ENCODE measurements around the gene GLYR1.

Gene GLYR1

DNA sequence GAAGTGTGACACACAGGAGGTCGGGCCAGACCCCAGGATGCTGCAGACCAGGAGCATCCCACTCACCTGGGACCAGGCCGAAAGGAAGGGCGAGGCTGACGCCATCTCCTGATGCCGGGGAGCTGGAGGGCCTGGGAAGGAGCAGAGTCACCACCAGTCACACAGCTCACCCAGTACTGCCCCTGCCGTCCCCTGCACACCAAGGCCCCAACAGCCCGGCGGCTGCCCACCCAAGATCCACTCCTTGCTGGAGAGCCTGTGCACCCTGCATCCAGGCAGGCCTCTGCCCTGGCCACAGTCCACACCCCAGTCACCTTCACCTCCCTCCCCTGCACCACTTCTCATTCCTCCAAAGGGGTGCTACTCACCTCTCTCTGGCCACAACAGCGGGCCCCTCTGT lies 84.9 kb downstream of the GLYR1 start:
- no peaks in the 10 kb centered on the region for H3K27me3 ChIP-seq (ENCODE audit: insufficient read depth, low read length)

DNA sequence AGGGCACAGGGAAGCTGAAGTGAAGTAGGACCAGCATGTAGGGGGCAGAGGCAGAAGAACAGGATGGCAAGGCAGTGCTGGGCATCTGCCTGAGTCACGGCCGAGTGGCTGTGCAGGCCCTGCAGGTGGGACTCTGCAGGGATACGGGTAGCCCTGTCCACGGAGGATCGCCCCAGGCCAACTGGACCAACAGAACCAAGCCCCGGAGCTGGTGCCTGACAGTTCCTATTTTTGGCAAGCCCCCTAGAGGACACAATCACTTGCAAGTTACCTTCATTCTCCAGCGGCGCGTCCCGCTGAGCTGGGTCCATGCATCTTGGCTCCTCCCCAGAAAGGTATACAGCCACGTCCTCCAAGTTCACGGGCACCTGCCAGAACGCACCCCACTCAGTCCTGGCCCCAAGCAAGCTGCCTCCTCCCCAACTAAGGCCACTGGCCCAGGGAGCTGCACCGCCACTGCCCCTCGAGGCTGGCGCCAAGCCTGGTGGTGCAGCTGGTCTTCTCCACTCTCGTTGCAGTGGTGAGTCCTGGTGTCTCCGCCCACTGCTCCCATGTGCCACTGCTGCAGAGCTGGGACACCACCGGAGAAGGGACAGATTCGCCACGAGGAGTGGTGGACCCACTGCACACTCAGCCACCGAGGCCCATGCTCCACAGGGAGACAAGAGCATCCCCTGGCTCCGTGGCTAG lies 86.7 kb downstream of the GLYR1 start:
- H3K4me1 ChIP-seq (ENCODE audit: control insufficient read depth, insufficient read depth, low read length, unreplicated experiment): no peaks in the 10 kb centered on the region
- no peaks in the 10 kb centered on the region for H3K27me3 ChIP-seq (ENCODE audit: insufficient read depth, low read length)
- no peak overlapping the region for H3K27ac ChIP-seq (ENCODE audit: low read depth, low read length)
- H3K36me3 ChIP-seq (ENCODE audit: insufficient read depth, low read length): peaks cover 18% of the 10 kb centered on the region
- peaks cover 7% of the 10 kb centered on the region for H3K79me2 ChIP-seq (ENCODE audit: control insufficient read depth, insufficient read depth, low read length, unreplicated experiment)
- no peak overlapping the region for H2AFZ ChIP-seq (ENCODE audit: low read length, unreplicated experiment)
- H3K4me3 ChIP-seq (ENCODE audit: low read depth, low read length): no peak overlapping the region

More for the DNA sequence above, 84.9 kb downstream of the GLYR1 start:
- Histone ChIP-seq H3K4me1 (ENCODE audit: control insufficient read depth, insufficient read depth, low read length, unreplicated experiment) (peaks cover 10% of the 10 kb centered on the region), H2AFZ (ENCODE audit: low read length, unreplicated experiment) (no peak overlapping the region), H3K27ac (ENCODE audit: low read depth, low read length) (no peak overlapping the region), H3K36me3 (ENCODE audit: insufficient read depth, low read length) (peaks cover 6% of the 10 kb centered on the region; the same call in 1 of the 2 replicates), H3K4me3 (ENCODE audit: low read depth, low read length) (no peak overlapping the region), H3K79me2 (ENCODE audit: control insufficient read depth, insufficient read depth, low read length, unreplicated experiment) (peaks cover 24% of the 10 kb centered on the region)

DNA sequence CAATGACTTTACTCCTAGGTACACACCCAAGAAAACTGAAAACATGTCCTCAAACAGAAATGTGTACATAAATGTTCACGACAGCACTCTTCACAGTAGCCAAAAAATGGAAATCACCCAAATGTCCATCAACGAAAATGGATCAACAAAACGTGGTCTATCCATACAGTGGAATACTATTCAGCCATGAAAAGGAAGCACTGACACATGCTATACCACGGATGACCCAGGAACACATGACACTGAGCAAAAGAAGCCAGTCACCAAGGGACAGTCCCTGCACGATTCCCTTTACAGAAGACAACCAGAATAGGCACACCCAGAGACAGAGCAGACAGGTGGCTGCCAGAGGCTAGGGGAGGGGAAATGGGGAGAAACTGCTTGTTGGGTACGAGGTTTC lies 91.4 kb downstream of the GLYR1 start:
- H3K4me1 ChIP-seq (ENCODE audit: control insufficient read depth, insufficient read depth, low read length, unreplicated experiment): no peaks in the 10 kb centered on the region
- no peaks in the 10 kb centered on the region for H3K79me2 ChIP-seq (ENCODE audit: control insufficient read depth, insufficient read depth, low read length, unreplicated experiment)
- H2AFZ ChIP-seq (ENCODE audit: low read length, unreplicated experiment): no peak overlapping the region
- no peak overlapping the region for H3K4me3 ChIP-seq (ENCODE audit: low read depth, low read length)
- H3K27me3 ChIP-seq (ENCODE audit: insufficient read depth, low read length): no peaks in the 10 kb centered on the region
- no peak overlapping the region for H3K27ac ChIP-seq (ENCODE audit: low read depth, low read length)
- peaks cover 23% of the 10 kb centered on the region for H3K36me3 ChIP-seq (ENCODE audit: insufficient read depth, low read length)

DNA sequence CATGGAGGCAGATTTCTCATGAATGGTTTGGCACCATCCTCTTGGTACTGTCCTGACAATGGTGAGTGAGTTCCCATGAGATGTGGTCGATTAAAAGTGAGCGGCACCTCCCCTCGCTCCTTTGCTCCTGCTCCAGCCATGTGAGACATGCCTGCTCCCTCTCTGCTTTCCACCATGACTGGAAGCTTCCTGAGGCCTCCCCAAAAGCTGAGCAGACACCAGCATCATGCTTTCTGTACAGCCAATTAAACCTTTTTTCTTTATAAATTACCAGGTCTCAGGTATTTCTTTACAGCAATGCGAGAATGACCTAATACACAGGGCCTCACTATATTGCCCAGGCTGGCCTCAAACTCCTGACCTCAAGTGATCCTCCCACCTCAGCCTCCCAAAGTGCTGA lies 92.2 kb downstream of the GLYR1 start:
- H3K27me3 ChIP-seq (ENCODE audit: insufficient read depth, low read length): no peaks in the 10 kb centered on the region
- H2AFZ ChIP-seq (ENCODE audit: low read length, unreplicated experiment): no peak overlapping the region
- H3K79me2 ChIP-seq (ENCODE audit: control insufficient read depth, insufficient read depth, low read length, unreplicated experiment): no peaks in the 10 kb centered on the region
- no peak overlapping the region for H3K27ac ChIP-seq (ENCODE audit: low read depth, low read length)
- peaks cover 23% of the 10 kb centered on the region for H3K36me3 ChIP-seq (ENCODE audit: insufficient read depth, low read length)
- H3K4me1 ChIP-seq (ENCODE audit: control insufficient read depth, insufficient read depth, low read length, unreplicated experiment): no peaks in the 10 kb centered on the region
- no peak overlapping the region for H3K4me3 ChIP-seq (ENCODE audit: low read depth, low read length)

DNA sequence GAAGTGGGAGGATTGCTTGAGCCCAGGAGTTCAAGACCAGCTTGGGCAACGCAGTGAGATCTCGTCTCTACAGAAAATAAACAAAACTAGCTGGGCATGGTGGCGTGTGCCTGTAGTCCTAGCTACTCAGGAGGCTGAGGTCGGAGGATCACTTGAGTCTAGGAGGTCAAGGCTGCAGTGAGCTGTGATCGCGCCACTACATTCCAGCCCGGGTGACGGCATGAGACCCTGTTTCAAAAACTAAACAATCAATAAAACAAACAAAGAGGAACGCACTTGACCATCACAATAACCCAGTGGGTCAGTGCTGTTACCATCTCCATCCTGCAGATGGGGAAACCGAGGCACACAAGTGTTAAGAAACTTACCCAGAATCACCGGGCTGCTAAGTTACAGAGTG lies 93.9 kb downstream of the GLYR1 start:
- Histone ChIP-seq H3K36me3 (ENCODE audit: insufficient read depth, low read length) (peaks cover 20% of the 10 kb centered on the region), H3K79me2 (ENCODE audit: control insufficient read depth, insufficient read depth, low read length, unreplicated experiment) (no peaks in the 10 kb centered on the region), H3K27me3 (ENCODE audit: insufficient read depth, low read length) (no peaks in the 10 kb centered on the region), H3K4me1 (ENCODE audit: control insufficient read depth, insufficient read depth, low read length, unreplicated experiment) (no peaks in the 10 kb centered on the region), H3K27ac (ENCODE audit: low read depth, low read length) (no peak overlapping the region), H2AFZ (ENCODE audit: low read length, unreplicated experiment) (no peak overlapping the region), H3K4me3 (ENCODE audit: low read depth, low read length) (no peak overlapping the region)
